Prostate gland (tissue), 2 donors: ENCODE results near the gene FAM216A. TPM values are rescaled to one million over a fixed set of nuclear protein-coding genes. Genes with fewer than 3 reads are reported as not detected.

Experiments used
- DNase-seq: peaks from one replicate; pipeline ENCODE4 v3.0.0-alpha.2; 2019; ENCODE audit warnings: low spot score
- H3K27ac ChIP-seq, 2 donors: fragments of 200-600 bp; sonication (generic); 2 replicates each; pipeline ENCODE4 v1.5.1; 2017 to 2019
- H3K27me3 ChIP-seq: fragments of 200-600 bp; sonication (generic); replicated peaks from 2 replicates; pipeline ENCODE4 v1.5.1; 2019; ENCODE audit not compliant: insufficient read depth
- H3K36me3 ChIP-seq, 2 donors: fragments of 200-600 bp; sonication (generic); 1 replicate in 1 of 2; 2 replicates in 1 of 2; pipeline versions ENCODE4 v1.5.1 to v1.8.1; 2017 to 2019
- H3K4me1 ChIP-seq: fragments of 200-600 bp; sonication (generic); replicated peaks from 2 replicates; pipeline ENCODE4 v1.5.1; 2019
- H3K4me3 ChIP-seq, 2 donors: fragments of 200-600 bp; sonication (generic); 2 replicates each; pipeline ENCODE4 v1.5.1; 2017 to 2019
- H3K9me3 ChIP-seq: fragments of 200-600 bp; sonication (generic); 2 replicates; pipeline ENCODE4 v1.5.1; 2017
- CTCF ChIP-seq, 4 experiments: fragments of 200-600 bp in 2 of 4; fragments of 450-650 bp in 2 of 4; sonication (generic) in 2 of 4; IDR thresholded peaks; 1 replicate in 3 of 4; 2 replicates in 1 of 4; pipeline ENCODE4 v1.5.1; 2016 to 2019; ENCODE audit warnings: antibody characterized with exemption in 4 of 4, mild to moderate bottlenecking in 2 of 4, moderate library complexity in 2 of 4
- POLR2A ChIP-seq: fragments of 450-650 bp; IDR thresholded peaks from one replicate; pipeline ENCODE4 v1.6.1; 2016; ENCODE audit warnings: antibody characterized with exemption, mild to moderate bottlenecking
- POLR2AphosphoS5 ChIP-seq: sonication (generic); formaldehyde crosslinking; IDR thresholded peaks from one replicate; pipeline ENCODE4 v1.6.1; 2017; ENCODE audit warnings: antibody characterized with exemption
- WGBS: methylation state at CpG from one replicate; pipeline ENCODE4 v1.1.5; 2018; 5-methylcytosine and 5-hydroxymethylcytosine counted together
- intact Hi-C: fragments of 100-400 bp; cut with DNase I; formaldehyde crosslinking; loops from one replicate; pipeline ENCODE4 v1.14.2; 2022
- small RNA-seq, 2 donors: library from RNA; depleted of rRNA; stranded (forward); fragments of <200 nt; gene quantifications; one replicate each; pipeline ENCODE3, GENCODE V24; 2016
- total RNA-seq, 2 donors: library from RNA; depleted of rRNA; stranded (reverse); fragments of >200 nt; gene quantifications; one replicate each; pipeline ENCODE4 v1.1.0, GENCODE V29; 2016

Gene FAM216A
- total RNA-seq, 2 donors from 2014 or later, result 3.6 to 11.5 TPM

GRCh38 chr12:110534811-110535210, 66.2 kb downstream of the FAM216A start:
- WGBS, result 92% methylated on average over 6 of the region's 6 CpGs
- Histone ChIP-seq H3K27me3 (no peaks in the 10 kb centered on the region), H3K4me3 (no peak overlapping the region), H3K27ac (no peak overlapping the region), H3K4me1 (peaks cover 12% of the 10 kb centered on the region), H3K36me3 (no peaks in the 10 kb centered on the region), H3K9me3 (no peaks in the 10 kb centered on the region)
- intact Hi-C loops, result no loop called here
- TF ChIP-seq POLR2AphosphoS5 (no peak), CTCF (IDR thresholded peaks at IDR 0.05) (no peak), POLR2A (no peak)
- no peak for DNase-seq

GRCh38 chr12:110536834-110537604, 68.4 kb downstream of the FAM216A start:
- DNase-seq, result no peak
- H3K4me3 ChIP-seq, result no peak overlapping the region
- TF ChIP-seq CTCF (IDR thresholded peaks at IDR 0.05) (no peak), POLR2A (no peak), POLR2AphosphoS5 (no peak)
- intact Hi-C loops, result no loop called here
- peak overlapping the region; percentile 48 to 71 for H3K27ac ChIP-seq
- H3K27me3 ChIP-seq, result no peaks in the 10 kb centered on the region
- 41% methylated on average over 4 of the region's 4 CpGs for WGBS
- no peaks in the 10 kb centered on the region for H3K9me3 ChIP-seq
- no peaks in the 10 kb centered on the region for H3K36me3 ChIP-seq
- H3K4me1 ChIP-seq, result peaks cover 11% of the 10 kb centered on the region

GRCh38 chr12:110537605-110538409, 69.2 kb downstream of the FAM216A start:
- peak; percentile 82 for DNase-seq
- Histone ChIP-seq H3K4me1 (peaks cover 9% of the 10 kb centered on the region), H3K36me3 (no peaks in the 10 kb centered on the region), H3K9me3 (no peaks in the 10 kb centered on the region), H3K4me3 (no peak overlapping the region), H3K27me3 (no peaks in the 10 kb centered on the region), H3K27ac (peak overlapping the region; percentile 48 to 71)
- TF ChIP-seq POLR2A, result peak; percentile 25
- TF ChIP-seq POLR2AphosphoS5, result peak; percentile 68
- TF ChIP-seq CTCF (IDR thresholded peaks at IDR 0.05), result no peak
- intact Hi-C loops, result no loop called here
- WGBS, result 14% methylated on average over 9 of the region's 9 CpGs

- no peaks in the 10 kb centered on the region for H3K36me3 ChIP-seq
- 76% methylated on average over 5 of the region's 5 CpGs for WGBS
- peak overlapping the region; percentile 48 to 71 for H3K27ac ChIP-seq
- no peaks in the 10 kb centered on the region for H3K27me3 ChIP-seq
- intact Hi-C loops, result no loop called here
- H3K9me3 ChIP-seq, result no peaks in the 10 kb centered on the region
- no peak overlapping the region for H3K4me3 ChIP-seq
- peaks cover 7% of the 10 kb centered on the region for H3K4me1 ChIP-seq
- DNase-seq, result no peak
- TF ChIP-seq POLR2A, result no peak
- TF ChIP-seq POLR2AphosphoS5, result no peak
- no peak for TF ChIP-seq CTCF (IDR thresholded peaks at IDR 0.05)
Observed at GRCh38 chr12:110538869-110539622, 70.4 kb downstream of the FAM216A start.

Small RNA genes lying within 50 kb of the gene (small RNA-seq; reads per million reads assigned to genes)
- gene RF00278, result 0 reads per million in 2 donors

Other genes with a start within 250 kb of the FAM216A start
- 100 to 1,000 TPM; 121 to 209 TPM for gene ATP2A2, start 187.6 kb upstream of the FAM216A start, total RNA-seq
- 10 to 100 TPM; 60.2 to 65.8 TPM for gene ANAPC7, start 65.1 kb upstream of the FAM216A start, total RNA-seq
- 100 to 1,000 TPM; 293 to 338 TPM for gene ARPC3, start 18.5 kb upstream of the FAM216A start, total RNA-seq
- 10 to 100 TPM; 28.4 to 40.2 TPM for gene GPN3, start 588 bp upstream of the FAM216A start, total RNA-seq
- 10 to 100 TPM; 60.5 to 89.8 TPM for gene VPS29, start 33.3 kb downstream of the FAM216A start, total RNA-seq
- gene RAD9B, start 33.5 kb downstream of the FAM216A start, total RNA-seq, result 1 to 10 TPM in 1 of 2 donors, under 1 TPM in 1; 0.41 to 5.1 TPM
- gene PPTC7, start 114.5 kb downstream of the FAM216A start, total RNA-seq, result 10 to 100 TPM; 11.2 to 21.8 TPM
- 10 to 100 TPM; 45.5 to 68.7 TPM for gene TCTN1, start 145.3 kb downstream of the FAM216A start, total RNA-seq
- gene HVCN1, start 220.3 kb downstream of the FAM216A start, total RNA-seq, result 10 to 100 TPM in 1 of 2 donors, 1 to 10 TPM in 1; 5.4 to 11.2 TPM